Measurements from ENCODE around the gene CIAO3.
A peak's percentile ranks its signal among the peaks of the same experiment; 100 is the strongest.
"Not testable (repeated sequence)": the region's sequence is repeated elsewhere in the genome, so short reads cannot be mapped to it uniquely, and the experiment has no call there.

Gene CIAO3

DNA sequence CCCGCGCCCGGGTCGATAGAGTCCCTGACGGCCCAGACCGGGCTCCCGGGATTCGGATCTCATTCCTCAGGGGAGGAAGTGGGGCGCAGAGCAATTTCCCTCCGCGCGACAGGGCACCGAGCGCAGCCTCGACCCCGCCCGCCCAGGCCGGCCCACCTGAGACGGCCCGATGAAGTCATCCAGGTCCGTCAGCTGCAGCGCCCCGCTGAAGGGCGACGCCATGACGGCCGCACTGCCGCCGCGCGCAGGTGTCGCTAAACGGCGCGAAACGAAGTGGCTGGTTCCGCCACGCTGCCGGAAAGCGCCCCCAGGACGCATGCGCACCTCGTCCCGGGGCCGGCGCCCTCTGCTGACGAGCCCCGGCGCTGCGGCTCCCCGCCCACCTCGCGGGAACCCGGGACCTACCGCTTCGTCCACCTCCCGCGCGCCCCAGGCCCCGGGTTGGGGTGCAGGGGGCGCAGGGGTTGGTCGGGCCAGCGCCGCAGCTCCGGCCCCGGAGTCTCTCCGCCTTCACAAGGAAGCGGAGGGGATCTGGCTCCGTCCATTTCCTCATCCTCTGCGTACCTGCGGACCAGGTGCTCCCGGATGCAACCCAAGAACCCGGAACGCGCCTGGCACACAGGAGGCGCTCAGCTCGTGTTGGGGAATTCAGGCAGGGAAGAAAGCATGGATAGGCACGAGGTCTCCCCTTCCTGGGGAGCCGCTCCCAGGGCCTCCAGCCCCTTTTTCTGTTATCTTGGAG is at the start of gene CIAO3:
TSS of gene CIAO3 (minus strand) at position 234 of the 742 bp plus-strand sequence. CDS start at position 222, 12 bp downstream.
- DNase-seq (ENCODE audit: low read depth in 2 of 2): peak; percentile 88 to 90

DNA sequence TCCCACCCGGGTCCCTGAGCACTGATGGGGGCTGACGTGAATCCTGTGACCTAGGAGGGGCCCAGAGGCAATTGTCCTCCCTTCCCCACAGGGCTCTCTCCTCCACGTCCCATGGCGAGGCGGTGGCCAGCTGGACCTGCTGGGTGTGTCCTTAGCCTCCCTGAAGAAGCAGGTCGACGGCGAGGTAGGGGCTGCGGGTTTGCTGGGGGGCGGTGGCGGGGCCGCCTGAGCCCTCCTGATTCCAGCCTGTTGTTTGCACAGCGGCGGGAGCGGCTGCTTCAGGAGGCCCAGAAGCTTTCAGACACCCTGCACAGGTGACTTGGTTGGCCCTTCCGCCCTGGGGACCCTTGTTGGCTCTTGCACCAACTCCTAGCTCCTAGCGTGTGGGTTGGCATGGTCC is 49.3 kb upstream of the CIAO3 start:
- no peak for DNase-seq (ENCODE audit: low read depth in 2 of 2)

DNA sequence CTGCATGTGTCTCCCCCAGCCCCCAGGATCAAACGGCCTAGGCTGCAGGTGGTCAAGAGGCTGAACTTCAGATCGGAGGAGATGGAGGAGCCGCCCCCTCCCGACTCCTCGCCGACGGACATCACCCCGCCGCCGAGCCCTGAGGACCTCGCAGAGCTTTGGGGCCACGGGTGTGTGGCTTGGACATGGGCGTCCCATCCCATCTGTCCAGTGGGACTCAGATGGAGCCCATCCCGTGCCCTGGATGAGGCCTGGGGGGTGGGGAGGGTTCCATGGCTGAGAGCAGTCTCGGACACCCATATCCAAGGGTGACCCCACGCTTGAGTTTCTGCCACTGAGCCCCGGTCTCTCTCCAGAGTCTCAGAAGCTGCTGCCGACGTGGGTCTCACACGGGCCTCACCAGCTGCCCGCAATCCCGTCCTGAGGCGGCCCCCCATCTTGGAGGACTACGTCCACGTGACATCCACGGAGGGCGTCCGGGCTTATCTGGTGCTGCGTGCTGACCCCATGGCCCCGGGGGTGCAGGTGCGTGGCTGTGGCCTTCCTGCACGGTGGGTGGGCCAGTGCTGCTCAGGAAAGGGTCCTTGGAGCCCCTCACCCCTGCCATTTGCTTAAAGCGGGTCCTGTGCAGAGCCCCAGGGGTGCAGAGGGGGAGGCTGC is 48.5 kb upstream of the CIAO3 start:
- no peak for DNase-seq (ENCODE audit: low read depth in 2 of 2)

DNA sequence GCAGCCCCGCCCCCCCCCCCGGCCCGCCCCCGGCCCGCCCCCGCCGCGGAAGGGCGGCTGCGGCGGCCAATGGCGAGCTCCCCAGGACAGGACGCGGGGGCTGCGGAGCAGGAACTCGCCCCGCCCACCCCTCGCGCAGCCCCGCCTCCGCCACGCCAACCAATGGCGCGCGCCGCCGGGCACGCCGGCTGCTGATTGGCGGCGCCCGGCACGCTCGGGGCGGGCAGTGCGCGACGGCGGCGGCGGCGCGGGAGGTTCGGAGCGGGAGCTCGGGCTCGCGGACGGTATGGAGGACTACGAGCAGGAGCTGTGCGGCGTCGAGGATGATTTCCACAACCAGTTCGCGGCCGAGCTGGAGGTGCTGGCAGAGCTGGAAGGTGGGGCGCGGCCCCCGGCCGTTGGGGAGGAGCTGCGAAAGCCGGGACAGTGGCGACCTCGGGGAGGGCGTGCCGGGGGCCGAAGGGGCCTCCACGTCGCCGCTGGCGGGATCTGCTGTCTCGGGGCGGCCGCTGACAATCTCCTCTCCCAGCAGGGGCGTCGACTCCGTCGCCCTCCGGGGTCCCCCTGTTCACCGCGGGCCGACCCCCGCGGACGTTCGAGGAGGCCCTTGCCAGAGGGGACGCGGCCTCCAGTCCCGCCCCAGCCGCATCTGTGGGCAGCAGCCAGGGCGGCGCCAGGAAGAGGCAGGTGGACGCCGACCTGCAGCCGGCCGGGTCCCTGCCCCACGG is 47.8 kb upstream of the CIAO3 start, which contains the start of gene CHTF18:
TSS of gene CHTF18 (plus strand) at position 222 of the 728 bp plus-strand sequence. CDS start at position 287, 65 bp downstream.
- DNase-seq (ENCODE audit: low read depth in 2 of 2): peak; percentile 89 to 96

DNA sequence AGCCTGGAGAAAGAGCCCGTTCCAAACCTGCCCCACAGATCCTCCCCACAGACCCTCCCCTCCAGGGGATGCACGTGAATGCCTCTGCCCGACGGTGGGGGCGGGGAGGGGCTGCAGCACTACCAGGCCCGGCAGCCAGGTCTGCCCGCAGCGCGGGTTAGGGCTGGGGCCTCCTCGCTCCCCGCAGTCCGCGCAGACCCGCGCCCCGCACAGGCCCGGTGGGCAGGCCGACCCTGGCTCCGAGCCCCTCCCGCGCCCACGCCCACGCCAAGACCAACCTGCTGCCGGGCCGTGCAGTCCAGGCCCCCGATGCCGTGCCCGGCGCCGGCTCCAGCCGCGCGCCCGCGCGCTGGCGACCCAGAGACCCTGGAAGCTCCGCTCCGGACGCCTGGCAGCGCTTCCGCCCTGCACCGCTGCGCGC is 47.2 kb upstream of the CIAO3 start, which contains the start of gene RPUSD1:
TSS of gene RPUSD1 (minus strand) at position 404 of the 421 bp plus-strand sequence. CDS start 644 bp downstream, outside the sequence.
- DNase-seq (ENCODE audit: low read depth in 2 of 2): no peak

DNA sequence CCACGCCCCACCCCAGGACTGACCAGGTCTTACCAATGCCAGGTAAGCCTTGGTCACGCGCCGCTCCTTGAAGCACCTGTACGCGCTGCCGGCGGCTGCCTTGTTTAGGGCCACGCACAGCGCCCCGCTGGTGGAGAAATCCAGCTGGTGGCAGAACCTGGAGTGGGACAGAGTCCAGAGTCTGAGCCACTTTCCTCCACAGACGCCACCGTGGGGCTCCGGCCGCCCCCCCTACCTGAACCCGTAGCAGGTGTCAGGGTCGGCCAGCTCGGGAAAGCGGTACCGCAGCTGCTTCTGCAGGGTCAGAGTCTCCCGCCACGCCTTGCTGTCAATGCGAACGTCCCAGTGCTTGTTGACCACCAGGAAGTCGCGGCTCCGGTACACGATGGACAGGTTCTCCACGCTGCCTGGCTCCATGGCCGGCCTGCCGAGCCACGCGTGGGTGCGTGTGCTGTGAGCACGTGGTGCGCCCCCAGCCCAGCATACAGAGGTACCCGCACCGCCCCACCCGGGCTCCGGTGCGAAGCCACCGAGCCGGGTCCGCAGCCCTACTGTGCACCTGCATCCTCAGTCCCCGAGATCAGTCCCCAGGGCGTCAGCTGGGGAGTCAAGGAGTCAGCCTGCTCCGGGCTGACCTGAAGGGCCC is 46.6 kb upstream of the CIAO3 start:
- no peak for DNase-seq (ENCODE audit: low read depth in 2 of 2)

DNA sequence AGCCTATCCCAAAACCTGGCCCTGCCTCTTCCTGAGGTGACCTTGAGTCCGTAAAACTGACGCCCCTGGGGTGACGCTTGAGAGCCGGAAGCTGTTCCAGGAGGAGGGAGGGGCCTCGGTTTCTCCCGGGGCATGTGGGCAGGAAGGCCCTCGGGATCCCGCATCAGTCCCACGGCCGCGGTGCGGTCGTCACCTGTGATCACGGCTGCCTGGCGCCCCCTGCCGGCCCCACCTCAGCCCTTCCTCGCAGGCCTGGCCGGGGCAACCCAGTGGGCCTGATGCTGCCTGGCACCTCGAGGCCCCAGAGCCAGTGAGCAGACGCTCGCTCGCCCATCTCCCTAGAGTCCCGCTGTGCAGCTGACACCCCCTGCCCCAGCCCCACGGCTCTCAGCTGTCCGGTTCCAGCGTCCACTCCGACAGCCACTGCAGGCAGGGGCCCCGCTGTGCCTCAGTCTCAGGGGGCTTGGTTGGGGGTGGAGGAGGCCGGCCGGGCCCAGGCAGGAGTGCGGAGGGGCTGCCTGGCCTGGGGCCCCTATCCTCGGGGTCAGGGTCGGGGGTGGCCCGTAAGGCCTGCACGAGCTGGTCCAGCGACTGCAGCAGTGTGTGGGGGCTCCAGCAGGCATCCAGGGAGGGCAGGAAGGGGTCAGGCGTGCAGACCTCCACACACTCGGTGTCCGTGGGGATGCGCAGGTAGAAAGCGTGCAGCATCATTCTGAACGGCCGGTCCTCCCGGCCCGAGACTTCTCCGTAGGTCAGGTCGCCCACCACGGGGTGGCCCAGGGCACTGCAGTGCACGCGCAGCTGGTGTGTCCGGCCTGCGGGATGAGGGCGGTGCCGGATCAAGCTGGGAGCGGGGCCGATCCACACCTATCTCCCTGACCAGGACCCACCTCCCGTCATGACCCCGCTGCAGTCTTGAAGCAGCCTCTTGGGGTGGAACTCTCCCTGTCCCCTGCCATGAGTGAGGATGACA is 45.1 kb upstream of the CIAO3 start:
- DNase-seq (ENCODE audit: low read depth in 2 of 2): peak; percentile 57 to 64

DNA sequence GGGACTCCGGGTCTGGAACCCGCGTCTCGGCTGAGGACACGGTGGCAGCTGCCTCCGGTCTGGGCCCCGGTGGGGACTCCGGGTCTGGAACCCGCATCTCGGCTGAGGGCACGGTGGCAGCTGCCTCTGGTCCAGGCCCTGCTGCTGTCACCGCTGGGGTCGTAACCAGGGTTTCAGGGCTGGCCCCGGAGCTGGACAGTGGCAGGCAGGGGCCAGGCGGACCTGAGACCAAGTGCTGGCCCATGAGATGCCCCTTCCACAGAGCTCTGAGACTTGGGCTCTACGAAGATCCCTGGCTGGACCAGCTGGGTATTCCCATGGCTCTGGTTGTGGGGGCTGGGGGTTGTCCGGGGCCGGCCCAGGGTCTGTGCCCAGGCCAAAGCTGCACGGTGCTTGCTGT is 43.6 kb upstream of the CIAO3 start:
- no peak for DNase-seq (ENCODE audit: low read depth in 2 of 2)

DNA sequence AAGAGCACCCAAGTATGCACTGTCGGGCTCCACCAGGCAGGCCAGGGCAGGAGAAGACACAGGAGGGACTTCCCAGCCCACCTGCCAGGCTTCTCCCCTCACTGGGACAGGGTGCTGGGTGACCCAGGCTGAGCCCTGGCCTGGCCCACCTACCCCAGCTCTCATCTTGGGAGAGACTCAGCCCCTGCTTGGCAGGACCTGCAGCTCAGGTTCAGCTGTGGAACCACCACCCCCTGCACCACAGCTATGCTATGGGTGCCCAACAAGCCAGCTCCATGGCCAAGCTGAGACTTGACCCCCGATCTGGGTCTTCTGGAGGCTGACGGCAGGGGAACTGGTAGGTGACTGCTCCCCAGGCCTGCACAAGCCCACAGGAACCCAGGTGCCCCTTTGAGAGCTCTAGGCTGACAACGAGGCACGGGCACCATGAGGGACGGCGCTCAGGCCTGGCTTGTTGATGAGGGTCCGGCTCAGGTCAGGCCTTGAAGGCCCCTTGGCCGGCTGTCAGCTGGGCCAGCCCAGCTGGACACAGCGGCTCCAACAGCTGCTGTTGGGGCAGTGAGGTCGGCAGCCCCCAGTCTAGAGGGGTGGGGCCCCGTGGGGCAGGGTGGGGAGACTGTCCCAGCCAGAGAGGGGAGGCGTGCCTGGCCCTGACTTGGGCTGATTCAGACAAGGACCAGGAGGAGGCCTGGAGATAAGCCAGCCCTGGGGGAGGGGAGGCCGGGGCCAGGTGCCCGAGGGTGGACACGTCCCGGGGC is 42.8 kb upstream of the CIAO3 start:
- DNase-seq (ENCODE audit: low read depth in 2 of 2): no peak

DNA sequence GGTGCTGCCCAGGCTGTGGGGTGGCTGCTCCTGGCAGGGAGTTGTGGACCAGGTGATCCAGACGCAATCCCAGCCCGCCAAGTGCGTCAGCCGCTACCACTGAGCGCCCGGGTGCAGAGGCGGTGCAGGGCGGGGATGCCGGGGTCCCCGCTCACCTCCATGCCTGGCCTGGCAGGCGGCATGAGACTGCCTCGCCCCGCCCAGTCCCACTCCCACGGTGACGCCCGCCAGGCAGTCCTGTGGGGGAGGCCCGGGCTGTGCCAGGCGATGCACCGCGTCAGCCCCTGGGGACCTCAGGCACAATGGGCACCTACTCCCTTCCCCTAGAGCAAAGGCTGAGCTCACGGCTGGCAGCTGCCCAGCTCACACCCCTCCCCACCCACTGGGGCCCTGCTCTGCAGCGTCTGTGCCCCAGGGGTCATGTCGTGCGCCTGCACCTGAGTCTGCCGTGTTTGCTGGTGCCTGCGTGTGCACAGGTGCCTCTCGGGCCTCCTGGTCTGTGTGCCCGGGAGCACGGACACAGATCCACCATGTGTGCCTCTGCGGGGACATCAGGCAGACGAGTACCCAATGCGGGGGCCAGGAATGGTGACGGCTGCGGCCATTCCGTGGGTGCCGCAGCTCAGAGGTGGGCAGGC is 42.1 kb upstream of the CIAO3 start:
- DNase-seq (ENCODE audit: low read depth in 2 of 2): no peak

DNA sequence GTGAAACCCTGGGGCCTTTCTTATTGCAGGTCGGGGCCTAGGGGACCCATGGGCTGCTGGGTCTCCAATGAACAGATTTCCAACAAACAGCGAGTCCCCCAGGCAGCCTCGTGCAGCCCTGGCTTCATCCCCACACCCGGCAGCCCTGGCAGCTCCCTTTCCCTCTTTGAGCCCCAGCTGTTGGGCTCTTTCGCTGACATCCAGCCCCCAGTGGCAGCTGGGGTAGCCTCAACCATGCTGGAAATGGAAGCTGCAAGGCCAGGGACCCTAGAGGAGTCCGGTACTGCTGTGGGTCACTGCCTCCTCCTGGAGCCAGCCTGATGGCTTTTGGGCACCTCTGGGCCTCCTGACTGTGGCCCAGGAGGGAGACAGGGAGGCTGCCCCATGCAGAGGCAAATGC is 41.5 kb upstream of the CIAO3 start:
- DNase-seq (ENCODE audit: low read depth in 2 of 2): no peak

DNA sequence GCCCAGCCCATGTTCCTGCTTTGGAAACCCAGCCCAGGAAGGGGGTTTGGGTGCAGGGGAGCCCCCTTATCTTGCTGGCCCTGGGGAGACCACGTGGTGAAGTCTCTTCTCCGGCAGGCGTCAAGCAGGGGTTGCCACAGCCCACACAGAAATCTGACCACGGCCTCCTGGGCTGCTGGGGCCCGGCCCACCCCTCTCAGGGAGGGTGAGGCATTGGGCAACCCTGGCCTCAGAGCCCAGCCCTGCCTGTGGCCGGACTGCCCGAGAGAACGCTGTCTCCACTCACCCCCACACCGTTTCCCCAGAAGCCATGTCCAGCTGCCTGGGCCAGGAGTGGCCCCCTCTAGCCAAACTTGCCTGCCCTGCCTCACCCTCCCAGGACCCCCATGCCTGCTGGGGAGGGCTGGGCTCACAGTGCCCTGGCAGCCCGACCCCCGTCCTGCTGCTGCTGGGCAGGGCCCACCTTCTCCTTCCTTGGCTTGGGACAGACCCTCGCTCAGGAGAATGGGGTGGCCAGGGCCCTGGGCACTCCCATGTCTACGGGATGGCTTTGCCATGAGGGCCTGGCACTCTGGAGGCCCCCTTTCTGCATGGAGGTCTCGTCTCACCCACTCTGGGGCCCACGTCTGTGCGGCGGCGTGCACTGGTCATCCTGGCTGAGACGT is 40.7 kb upstream of the CIAO3 start:
- no peak for DNase-seq (ENCODE audit: low read depth in 2 of 2)

DNA sequence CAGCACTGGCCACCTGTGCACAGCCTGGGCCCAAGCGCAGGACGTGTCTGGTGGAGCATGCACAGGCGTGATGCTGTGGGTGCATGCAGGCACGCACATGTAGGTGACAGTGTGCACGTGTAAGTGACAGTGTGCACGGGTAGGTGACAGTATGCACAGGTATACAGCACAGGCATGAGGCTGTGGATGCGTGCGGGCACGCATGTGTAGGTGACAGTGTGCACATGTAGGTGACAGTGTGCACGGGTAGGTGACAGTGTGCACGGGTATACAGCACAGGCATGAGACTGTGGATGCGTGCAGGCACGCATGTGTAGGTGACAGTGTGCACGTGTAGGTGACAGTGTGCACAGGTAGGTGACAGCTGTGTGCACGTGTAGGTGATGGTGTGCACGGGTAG is 39.5 kb upstream of the CIAO3 start:
- DNase-seq (ENCODE audit: low read depth in 2 of 2): no peak

DNA sequence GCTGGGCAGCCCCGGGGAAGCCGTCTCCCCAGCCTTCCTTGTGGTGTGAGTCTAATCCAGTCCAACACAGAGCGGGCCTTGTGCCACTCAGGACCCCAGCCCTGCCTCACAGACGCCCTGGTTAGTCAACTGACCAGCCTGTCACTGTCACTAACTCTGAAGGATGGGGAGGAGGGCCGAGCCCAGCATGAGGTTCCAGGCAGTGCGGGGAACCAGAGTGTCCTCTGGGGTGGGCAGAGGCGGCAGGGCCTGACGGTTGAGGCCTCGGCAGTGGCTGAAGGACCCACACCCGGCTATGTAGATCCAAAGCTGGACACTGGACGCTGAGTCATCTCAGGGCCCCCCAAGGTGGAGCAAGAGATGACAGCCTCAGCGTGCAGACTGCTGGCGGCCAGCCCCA is 38.8 kb upstream of the CIAO3 start:
- DNase-seq (ENCODE audit: low read depth in 2 of 2): no peak

DNA sequence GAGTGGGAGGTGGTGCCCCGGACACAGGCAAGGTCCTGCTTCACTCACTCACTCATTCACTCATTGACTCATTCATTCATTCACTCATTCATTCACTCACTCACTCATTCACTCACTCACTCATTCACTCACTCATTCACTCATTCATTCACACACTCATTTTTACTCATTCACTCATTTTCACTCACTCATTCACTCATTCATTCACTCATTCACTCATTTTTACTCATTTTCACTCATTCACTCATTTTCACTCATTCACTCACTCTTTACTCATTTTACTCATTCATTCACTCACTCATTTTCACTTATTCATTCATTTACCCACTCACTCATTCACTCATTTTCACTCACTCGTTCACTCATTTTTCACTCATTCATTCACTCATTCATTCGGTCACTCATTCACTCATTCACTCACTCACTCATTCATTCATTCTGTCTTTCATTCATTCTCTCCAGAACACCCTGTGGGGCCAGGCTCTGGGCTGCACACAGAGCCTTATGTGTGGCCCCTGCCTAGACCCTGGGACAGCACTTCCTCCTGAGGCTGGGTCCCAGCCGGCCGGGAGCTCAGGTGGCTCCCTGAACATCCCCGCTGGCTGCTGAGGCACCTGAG is 38.2 kb upstream of the CIAO3 start:
- DNase-seq (ENCODE audit: low read depth in 2 of 2): no peak

DNA sequence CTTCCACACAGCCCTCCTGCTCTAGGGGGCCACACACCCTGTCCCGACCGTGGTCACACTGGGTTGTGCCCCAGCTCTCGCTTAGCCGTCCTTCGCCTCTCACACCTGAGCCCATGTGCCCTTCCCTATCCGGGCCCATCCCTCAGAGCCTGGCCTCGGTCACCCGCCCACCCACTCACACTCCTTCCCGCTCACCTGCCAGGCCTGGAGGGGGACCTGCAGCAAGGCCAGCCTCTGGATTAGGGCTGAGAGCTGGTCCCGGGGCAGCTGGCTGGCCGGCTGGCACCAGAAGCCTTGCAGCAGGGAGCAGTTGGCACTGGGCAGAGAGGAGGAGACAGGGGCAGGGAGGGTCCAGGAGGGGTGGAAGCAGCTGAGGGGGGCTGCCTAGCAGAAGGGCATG is 37.6 kb upstream of the CIAO3 start:
- no peak for DNase-seq (ENCODE audit: low read depth in 2 of 2)

DNA sequence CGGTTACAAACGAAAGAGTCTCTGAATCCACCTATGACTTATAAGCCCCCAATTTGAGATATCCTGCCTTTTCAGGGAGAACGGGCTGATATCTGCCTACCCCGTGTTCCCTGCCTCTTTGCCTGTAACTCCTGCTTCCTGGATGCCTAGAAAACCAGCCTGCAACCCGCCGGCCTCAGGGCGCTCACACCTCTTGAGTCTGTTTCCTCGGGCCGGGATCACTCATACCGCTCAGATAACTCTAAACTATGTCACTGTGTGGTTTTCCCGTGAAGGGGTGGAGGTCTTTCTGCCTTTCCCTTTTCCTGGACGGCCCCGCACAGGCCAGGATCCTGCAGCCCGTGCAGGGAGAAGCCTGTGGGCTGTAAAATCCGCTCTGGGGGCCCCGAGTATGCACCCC is 37.0 kb upstream of the CIAO3 start:
- DNase-seq (ENCODE audit: low read depth in 2 of 2): no peak

DNA sequence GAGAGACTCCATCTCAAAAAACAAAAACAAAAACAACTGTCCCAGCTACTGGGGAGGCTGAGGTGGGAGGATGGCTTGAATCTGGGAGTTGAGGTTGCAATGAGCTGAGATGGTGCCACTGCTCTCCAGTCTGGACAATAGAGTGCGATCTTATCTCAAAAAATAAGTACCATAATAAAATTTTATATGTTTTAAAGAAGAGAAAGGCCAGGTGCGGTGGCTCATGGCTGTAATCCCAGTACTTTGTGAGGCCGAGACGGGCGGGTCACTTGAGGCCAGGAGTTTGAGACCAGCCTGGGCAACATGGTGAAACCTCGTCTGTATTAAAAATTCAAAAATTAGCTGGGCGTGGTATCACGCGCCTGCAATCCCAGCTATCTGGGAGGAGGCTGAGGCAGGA is 36.0 kb upstream of the CIAO3 start:
- DNase-seq (ENCODE audit: low read depth in 2 of 2): no peak

DNA sequence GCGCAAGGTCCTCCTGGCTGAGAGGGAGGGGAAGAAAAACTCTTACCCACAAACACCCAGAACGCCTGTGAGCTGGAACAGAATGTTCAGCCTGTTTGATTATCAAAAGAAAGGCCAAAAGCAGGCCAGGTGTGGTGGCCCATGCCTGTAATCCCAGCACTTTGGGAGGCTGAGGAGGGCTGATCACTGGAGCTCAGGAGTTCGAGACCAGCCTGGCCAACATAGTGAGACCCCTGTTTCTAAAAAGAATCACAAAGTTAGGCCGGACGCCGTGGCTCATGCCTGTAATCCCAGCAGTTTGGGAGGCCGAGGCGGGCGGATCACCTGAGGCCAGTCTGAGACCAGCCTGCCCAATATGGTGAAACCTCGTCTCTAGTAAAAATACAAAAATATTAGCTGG is 35.5 kb upstream of the CIAO3 start:
- not testable (repeated sequence) for DNase-seq (ENCODE audit: low read depth in 2 of 2)

All from stimulated activated CD8-positive, alpha-beta memory T cell treated with anti-CD3 and anti-CD28 coated beads, Interleukin-15, amount 100 ng/mL, for 48 hours (primary cell).